GM12891 (cell line): ENCODE measurements around the gene ARFGEF3.

Source experiments
- POLR2A ChIP-seq: IDR thresholded peaks from 2 replicates; pipeline ENCODE4 v1.6.1; 2011; ENCODE audit warnings: low read depth, low read length, control low read depth
- POLR2AphosphoS5 ChIP-seq: IDR thresholded peaks from 2 replicates; pipeline ENCODE4 v1.6.1; 2011; ENCODE audit warnings: low read depth, low read length, control low read depth
- TAF1 ChIP-seq: IDR thresholded peaks from 2 replicates; pipeline ENCODE4 v1.6.1; 2011; ENCODE audit warnings: low read depth, low read length, control low read depth

DNA sequence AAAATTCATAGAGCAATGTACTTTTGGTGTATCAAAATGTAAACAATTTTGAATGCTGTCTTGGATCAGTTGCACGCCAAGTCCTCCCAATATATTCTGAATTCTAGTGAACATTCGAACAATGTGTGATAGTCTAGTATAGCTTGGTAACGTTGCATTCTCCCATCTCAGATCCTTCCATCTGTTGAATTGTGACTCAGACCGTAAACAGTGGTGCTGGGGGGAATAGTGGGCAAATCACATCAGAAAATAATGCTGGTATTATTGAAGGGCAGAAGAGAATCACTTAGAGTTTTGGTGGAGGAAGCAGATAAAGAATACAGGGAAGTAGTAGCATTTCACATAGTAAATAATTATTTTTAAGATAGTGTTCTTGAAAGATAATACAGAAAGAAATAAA lies 102.2 kb downstream of the ARFGEF3 start:
- TF ChIP-seq POLR2A, result no peak
- no peak for TF ChIP-seq POLR2AphosphoS5
- TF ChIP-seq TAF1, result no peak
